GM21381 (cell line): ENCODE measurements around the gene GLB1L3.
A peak's percentile ranks its signal among the peaks of the same experiment; 100 is the strongest.
"Not testable (repeated sequence)": the region's sequence is repeated elsewhere in the genome, so short reads cannot be mapped to it uniquely, and the experiment has no call there.

Experiments
- ATAC-seq: cut with Tn5 transposase; IDR thresholded peaks from one replicate; pipeline ENCODE4 v1.9.1; 2021; ENCODE audit warnings: mild to moderate bottlenecking, moderate library complexity; ENCODE audit not compliant: unreplicated experiment

Gene GLB1L3

DNA sequence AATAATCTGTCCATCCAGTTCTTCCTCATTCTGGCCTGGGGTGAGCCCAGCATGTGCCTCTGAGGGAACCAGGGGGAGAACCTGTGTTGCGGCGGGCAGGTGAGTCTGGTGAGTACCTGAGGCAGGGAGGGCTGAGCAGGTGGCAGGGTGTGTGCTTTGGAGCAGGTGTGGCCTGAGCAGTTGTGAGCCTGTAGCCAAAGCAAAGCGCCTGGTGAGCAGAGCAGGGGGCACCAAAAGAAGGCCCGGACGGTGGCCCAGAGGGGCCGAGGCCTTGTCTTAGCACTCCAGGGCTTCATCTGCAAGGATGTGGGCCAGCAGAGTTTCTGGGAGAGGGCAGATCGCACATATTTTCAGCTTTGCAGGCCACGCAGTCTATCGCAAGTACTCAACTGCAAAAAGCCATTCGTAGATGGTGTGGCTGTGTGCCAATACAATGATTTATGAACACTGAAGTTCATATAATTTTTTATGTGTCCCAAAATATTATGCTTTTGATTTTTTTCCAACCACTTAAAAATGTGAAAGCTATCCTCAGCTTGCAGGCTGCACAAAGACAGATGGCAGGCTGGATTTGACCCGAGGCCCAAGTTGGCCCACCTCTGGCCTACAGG, 64.3 kb downstream of the GLB1L3 start:
- no peak for ATAC-seq

DNA sequence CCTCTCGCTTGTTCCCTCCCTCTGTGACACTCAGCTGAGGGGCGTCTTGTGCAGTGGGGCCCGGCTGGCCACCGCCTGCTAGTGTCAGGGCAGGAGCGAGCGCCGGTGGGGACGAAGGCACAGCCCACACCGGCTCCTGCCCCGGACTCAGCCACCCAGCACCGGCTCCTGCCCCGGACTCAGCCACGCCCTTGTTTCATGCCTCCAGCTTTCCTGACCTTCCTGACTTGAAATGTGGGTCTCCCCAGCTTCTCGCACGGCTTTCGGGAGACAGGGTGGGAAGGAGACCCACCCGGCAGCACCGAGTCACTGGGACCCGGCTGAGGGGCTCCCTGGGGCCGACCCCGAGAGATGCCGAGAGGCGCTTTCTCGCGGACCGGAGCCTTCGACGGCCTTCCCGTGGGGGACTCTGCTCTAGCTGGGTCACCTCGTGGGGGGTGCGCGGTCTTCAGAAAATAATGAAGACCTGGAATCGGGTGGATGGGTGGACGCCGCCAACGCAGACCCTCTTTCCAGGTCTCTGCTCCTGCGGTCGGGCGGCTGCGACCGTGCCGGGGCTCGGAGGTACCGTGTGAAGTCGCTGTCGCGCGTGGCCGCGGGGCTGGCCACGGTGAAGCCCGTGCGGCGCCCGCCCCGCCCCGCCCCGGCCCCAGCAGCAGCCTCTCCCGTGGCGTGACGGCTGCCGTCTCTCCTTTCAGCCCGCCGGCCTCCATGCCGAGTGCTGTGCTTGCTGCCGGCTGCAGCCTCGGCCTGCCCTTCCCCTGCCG, 65.8 kb downstream of the GLB1L3 start:
- no peak for ATAC-seq

DNA sequence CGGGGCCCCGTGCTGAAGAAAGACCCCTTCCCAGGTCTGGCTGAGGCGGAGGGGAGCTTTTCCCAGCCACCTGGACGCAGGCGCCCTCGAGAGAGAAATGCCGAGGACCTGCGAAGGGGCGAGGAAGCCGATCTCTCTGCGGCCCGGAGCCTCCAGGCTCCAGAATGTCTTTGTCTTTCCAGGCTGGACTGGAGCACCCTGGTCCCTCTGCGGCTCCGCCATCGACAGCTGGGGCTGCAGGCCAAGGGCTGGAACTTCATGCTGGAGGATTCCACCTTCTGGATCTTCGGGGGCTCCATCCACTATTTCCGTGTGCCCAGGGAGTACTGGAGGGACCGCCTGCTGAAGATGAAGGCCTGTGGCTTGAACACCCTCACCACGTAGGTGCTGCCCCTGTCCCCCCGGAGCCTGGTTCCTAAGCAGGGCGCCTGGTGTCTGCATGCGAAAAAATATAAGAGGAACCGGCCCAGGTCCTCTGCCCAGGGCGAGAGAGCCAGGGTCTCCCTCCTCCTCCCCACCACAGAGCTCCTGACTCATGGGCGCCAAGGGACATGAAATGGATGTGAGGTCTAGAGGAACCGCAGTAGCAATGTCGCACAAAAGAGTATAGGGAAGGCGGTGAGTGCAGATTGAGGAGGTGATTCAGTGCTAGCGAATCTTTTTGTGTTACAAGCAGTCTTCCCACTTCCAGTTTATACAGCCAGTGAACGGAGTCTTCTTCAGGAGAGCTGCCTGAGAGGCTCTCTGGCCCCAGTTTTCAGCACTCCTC, 66.6 kb downstream of the GLB1L3 start:
- ATAC-seq: no peak

DNA sequence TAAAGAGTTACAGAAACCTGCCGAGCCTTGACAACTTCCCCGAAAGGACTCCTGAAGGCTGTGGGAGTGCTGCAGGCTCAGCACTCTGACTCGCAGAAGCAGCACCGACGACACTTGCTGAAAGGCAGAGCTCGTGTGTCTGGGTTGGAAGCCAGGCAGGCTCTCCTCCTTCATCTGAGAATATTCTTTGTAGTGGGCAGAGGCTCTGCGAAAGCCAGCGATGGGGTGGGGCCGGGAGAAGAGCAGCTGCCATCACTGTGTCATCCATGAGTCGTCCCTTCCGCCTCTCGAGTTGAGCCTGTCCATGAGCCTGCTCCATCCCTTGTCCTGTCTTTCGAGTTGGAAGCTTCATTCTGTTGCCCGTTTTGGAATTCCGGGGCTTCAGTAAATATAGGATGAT, 67.5 kb downstream of the GLB1L3 start:
- ATAC-seq: no peak

DNA sequence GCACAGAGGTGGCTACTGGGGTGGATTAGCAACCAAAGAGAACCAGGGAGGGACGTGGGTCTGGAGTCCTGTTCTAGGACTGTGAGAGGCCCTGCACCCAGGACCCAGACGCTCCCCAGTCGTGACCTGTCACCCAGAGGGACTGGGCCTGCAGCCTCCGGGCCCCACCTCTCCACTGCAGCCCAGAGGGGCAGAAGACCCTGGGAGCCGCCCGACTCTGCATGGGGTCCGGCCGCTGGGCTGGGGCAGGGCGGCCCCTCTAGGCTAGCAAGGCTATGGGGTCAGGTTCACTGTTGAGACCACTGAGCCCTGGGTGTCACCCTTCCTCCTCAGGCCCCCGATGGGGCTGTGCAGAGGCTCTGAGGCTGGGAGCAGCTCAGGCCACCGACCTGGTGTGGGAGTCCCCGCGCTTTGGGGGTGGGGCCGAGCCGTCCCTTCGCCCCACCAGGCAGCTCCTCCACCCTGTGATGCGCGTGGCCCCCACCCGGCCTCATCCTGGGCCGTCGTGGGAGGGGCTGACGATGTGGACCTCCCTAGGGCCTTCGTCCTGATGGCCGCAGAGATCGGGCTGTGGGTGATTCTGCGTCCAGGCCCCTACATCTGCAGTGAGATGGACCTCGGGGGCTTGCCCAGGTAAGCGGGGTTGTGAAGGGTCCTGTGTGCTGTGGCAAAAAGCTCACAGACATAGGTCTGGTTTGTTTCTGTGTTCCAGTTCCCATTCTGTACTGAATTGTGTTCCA, 68.5 kb downstream of the GLB1L3 start:
- ATAC-seq: not testable (repeated sequence)

DNA sequence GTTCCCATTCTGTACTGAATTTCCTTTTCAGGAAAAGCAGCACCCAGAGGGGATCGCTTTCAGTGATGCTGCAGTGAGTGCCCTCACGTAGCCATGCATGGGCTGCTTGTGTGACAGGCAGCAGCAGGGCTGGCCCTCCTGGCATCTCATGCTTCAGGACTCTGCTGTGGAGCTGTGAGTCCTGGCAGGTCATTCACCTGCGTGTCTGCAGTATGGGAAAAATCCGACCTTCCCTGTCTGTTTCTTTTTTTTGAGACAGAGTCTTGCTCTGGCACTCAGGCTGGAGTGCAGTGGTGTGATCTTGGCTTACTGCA, 69.0 kb downstream of the GLB1L3 start:
- no peak for ATAC-seq

DNA sequence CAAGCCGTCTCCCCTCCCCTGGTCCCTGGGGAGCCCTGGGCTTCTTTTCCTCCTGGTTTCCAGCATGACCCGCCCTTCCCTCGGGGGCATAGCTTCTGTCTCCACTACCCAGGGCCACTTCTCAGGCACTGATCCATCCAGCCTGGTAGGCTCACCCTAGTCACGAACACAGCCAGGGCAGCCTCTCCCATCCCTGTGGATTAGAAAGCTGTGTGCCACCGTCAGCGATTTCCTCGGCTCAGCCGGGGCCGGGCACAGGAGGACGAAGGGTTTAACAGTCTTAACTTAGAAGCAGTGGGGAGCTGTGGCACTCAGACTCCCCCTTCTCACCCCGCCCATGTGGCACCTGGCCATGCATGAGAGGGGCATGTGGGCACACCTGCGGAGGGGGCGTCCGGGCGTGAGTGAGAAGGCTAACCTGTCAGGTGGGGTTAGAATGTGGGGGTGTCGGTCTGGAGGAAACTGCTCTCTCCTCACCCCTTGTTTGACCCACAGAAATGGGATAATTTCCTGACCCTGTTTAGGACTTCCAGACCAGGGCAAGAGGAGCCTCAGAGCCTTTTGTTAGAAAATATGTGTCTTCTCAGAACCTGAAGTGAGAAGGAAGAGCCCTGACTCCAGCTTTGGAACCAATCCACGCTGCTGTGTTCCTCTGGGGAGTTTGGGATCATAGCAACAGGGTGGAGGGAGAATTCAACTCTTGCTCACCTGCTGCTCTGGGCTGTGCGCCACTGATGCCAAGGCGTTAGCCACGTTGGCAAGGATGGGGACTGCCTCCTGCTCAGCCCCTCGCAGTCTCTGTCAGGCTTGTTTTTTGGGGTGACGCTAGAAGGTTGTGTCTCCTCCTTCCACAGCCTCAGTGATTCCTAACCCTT, 70.2 kb downstream of the GLB1L3 start:
- no peak for ATAC-seq

DNA sequence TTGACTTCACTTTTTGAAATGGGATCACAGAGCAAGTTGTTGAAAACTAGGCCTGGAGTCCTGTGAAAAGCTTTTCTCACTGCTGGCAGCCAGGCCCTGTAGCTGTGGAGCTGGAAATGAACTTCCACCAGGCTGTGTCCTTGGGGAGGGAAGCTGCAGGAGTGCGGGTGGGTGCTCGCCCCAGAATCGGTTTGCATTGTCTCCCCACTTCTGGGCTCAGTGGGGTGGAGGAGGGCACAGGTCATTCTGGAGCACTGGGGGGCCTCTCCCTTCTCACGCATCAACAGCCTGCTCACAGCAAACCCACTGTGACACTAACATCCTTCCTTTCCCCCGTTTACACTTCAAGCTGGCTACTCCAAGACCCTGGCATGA, 70.8 kb downstream of the GLB1L3 start:
- no peak for ATAC-seq

DNA sequence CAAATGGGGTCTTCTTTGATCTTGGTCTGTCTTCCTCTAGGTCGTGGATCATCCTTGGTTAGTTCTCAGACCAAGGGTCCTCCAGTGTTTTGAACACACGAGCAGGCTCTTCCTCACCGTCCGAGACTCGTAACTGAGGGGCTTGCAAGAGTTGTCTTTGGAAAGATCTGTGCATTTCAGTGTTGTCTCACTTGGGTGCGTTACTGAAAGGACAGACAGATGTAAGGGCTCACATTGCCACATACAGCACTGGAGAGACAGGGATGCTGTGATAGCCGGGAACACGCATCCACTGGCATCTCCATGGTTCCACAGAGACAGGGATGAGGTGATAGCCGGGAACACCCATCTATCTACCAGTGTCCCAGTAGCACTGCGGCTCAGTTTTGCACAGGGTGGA, 71.3 kb downstream of the GLB1L3 start:
- ATAC-seq: no peak

DNA sequence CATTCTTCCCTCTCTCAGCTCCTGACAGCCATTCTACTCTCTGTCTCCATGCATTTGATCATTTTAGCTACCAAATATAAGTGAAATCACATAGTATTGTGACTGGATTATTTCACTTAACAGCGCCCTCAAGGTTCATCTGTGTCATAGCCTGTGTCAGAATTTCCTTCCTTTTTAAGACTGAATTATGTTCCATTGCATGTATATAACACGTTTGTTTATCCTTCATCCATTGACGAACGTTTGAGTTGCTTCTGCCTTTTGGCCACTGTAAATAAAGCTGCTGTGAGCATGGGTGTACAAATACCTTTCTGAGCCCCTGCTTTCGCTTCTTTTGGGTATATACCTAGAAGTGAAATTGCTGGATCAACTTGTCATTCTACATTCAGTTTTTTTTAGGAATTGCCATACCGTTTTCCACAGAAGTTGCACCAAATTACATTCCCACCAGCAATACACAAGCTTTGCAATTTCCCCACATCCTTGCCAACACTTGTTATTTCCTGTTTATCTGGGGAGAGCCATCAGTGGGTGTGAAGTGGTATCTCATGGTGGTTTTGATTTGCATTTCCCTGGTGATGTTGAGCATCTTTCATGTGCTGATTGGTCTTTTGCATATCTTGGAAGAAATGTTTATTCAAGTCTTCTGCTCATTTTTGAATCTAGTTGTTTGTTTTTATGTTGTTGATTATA, 73.1 kb downstream of the GLB1L3 start:
- no peak for ATAC-seq

DNA sequence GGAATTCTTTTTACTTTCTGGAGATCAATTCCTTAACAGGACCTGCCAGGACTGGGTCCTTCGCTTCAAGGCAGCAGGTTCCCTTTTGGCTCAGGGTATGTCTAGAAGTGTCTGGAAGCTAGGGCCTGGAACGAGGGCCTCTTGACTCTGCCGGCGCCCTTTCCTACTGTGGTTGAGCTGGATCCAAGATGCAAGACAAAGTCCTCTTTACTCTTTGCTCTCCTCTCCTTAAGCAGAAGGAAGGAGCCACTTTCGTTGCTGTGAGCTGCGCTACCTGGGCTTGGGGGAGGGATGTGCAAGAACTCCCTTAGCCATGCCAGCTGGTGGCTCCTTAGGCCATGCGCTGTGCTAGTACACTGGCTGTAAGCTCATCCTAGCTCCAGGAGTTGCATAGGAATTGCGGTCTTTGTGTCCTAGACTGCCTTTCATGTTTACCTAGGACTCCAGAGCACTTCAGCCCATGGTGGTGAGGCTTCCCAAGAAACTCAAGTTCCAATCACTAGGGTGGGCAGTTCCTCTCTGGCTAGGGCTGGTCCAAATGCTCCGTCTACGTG, 73.7 kb downstream of the GLB1L3 start:
- ATAC-seq: no peak

DNA sequence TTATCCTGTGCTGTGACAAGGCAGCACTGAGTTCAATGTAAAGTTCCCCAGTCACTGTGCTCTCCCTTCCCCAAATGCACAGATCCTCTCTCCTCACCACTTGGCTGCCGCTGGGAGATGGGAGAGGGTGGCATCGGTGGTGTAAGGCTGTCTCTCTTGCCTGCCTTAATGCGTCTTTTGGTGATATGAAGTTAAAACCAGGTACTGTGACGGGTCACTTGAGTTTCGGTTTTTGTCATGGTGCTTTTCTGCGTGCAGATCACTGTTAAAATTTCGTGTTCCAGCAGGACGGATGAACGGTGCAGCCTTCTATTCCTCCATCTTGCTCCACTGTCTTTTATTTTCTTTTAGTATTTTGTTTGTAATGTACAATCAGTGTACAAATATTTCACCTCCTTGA, 74.2 kb downstream of the GLB1L3 start:
- peak; percentile 52 for ATAC-seq

DNA sequence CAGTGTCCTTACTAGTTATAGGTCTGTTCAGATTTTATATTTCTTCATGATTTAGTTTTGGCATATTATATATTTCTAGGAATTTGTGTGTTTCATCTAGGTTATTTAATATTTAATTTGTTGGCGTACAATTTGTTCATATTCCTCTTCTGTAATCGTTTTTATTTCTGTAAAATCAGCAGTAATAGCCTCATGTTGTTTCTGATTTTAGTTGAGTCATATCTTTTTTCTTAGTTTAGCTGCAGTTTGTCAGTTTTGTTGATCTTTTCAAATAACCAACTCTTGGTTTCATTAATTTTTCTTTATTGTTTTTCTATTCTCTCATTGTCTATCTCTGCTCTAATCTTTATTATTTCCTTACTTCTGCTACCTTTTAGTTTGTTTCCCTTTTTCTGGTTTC, 75.9 kb downstream of the GLB1L3 start:
- ATAC-seq: no peak

DNA sequence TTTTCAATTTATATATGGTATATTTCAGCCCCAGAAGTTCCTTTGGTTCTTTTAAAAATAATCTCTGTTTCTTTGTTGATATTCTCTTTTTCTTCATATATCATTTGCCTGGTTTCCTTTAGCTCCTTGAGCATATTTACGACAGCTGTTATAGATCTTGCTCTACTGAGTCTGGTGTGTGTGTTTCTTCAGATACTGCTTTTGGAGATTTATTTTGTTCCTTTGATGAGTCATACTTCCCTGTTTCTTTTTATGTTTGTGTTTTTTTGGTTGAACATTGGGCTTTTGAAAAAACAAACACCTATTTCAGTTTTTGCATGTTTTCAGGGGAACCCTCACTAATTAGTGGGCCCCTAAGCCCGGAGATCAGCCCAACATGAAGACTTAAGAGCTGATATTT, 79.0 kb downstream of the GLB1L3 start:
- no peak for ATAC-seq

DNA sequence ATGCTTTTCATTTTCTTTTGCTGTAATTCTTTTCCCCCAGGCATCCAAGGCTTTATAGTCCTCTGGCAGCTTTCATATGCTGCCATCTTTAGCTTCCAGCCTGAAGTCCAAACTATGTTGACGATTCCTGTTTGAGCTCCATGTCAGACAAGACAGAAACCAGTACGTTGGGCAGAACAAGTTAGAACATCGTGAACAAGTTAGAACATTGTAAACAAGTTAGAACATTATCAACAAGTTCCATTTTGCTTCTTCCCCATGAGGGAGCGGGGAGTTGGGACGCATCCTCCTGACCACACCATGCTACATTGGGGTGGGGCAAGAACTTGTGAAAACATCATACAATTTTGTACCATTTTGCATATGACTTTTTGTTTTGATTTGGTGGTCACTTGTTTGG, 79.5 kb downstream of the GLB1L3 start:
- no peak for ATAC-seq

DNA sequence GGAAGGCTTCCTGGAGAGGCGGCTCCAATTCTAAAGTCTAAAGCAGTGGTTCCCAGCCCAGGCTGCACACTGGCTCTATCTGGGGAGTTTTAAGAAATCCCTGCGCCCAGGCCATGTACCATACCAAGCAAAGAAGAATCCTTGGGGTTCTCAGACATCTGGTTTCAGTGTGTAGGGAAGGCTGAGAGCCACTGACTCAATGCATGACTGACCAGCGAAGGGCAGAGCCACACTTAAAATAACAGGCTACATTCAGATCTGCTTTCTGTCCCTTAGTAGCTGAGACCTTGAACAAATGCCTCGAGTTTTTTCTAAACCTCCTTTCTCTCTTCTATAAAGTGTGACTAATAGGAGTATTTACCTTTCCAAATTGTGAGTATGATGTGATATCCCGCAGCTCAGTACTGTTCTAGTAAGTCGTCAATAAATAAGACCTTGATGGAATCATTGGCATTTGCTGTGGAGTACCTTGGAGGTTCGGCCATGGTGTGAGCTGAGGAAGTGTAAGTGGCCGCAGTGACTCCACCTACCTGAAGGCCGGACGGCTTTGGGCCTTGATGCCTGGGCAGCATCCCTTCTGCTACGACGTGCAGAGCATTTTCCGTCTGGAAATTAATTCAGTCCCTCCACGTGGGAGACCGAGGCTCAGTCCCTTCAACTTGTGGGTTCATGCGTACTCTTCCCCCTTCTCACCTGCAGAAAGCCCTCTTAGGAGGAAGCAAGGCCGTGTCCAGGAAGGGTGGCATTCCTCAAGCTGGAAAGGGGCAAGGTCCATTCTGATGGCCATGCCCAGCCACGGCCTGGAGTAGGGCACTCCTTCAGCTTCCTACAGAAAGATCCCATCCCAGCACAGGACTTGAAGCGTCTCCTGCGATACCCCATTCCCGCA, 80.7 kb downstream of the GLB1L3 start:
- ATAC-seq: no peak

DNA sequence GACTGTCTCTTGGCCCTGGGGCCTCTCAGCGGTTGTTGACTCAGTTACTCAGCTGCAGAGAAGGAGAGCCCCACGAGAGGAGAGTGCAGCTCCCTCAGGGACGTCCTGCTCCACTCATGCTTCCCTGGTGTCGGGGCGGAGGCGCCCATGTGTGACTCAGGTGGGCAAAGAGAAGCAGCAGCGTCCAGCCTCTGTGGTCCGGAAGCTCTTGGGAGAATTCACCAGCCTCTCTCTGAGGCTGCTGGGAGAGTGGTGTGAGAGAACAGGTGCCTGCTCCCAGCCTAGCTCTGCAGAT, 81.3 kb downstream of the GLB1L3 start:
- ATAC-seq: no peak

DNA sequence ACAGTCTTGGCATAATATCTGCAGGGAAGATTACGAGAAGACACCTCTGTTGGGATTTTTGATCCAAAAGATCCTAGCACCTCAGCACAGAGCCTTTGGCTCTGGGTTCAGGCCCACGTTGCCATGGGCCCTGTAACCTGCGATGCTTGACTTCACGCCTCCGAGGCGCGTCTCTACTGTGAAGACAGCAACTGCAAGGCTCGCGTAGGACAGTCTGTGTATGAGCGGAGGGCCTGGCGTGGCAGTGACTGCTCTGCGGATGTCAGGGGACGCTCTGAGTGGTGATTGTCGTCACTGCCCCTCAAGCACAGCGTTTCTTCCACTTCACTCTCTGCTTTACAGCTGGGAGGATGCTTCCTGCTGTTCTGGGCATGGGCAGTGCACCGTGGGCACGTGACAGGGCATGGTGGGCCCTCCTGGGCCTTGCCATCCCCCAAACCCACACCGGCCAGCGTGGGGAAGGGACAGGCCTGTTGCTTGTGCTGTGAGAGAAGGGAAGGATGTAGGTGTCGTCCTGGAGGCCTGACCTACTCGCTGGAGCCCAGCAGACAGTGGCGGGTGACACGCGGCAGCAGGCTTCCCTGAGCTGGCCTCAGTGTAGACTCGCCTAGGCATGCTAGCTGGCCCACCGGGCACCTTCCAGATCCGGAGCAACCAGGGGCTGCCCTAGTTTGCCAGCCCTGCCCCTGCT, 82.1 kb downstream of the GLB1L3 start:
- no peak for ATAC-seq
